B cell (primary cell): ENCODE measurements around the gene SNX11. TPM values are rescaled to one million over a fixed set of nuclear protein-coding genes. Genes with fewer than 3 reads are reported as not detected.

Experiments used
- ATAC-seq: fragments of 200-7000 bp; cut with Tn5 transposase; one replicate; pipeline ENCODE4 v1.10.0; 2021; ENCODE audit warnings: low read depth, mild to moderate bottlenecking, moderate number of reproducible peaks, moderate library complexity
- CTCF ChIA-PET: fragments of 350-600 bp; sonication (Branson Sonifier 250); formaldehyde crosslinking; loops from one replicate; lab custom pipeline; 2021; ENCODE audit warnings: antibody characterized with exemption, inconsistent platforms; lab: Charles Lee
- POLR2A ChIA-PET: fragments of 350-600 bp; sonication (Branson Sonifier 250); formaldehyde crosslinking; loops from one replicate; lab custom pipeline; 2021; ENCODE audit warnings: antibody characterized with exemption; lab: Charles Lee
- DNase-seq: peaks from one replicate; pipeline ENCODE4 v3.0.0; 2013
- H2AFZ ChIP-seq: 2 replicates; pipeline ENCODE4 v1.6.1; 2012; ENCODE audit warnings: mild to moderate bottlenecking, low read depth, low read length; ENCODE audit not compliant: insufficient read depth, poor library complexity, severe bottlenecking
- H3K27ac ChIP-seq, 2 donors: 1 replicate in 1 of 2; 2 replicates in 1 of 2; pipeline ENCODE4 v1.5.1; 2012 to 2013; ENCODE audit warnings: low read length in 2 of 2, mild to moderate bottlenecking in 2 of 2, moderate library complexity in 1 of 2
- H3K27me3 ChIP-seq, 4 experiments: fragments of 200-600 bp in 1 of 4; sonication (generic) in 1 of 4; replicated peaks in 1 of 4; 1 replicate in 2 of 4; 2 replicates in 2 of 4; pipeline versions ENCODE4 v1.6.1 to v1.7.0; 2013 to 2016; ENCODE audit warnings: low read length in 3 of 4, mild to moderate bottlenecking in 2 of 4, mixed read lengths in 1 of 4, moderate library complexity in 1 of 4; ENCODE audit not compliant: insufficient read depth in 4 of 4, control insufficient read depth in 3 of 4; ENCODE audit errors: control extremely low read depth in 1 of 4
- H3K36me3 ChIP-seq, 2 experiments: replicated peaks in 1 of 2; 1 replicate in 1 of 2; 2 replicates in 1 of 2; pipeline versions ENCODE4 v1.6.1 to v1.7.1; 2013; ENCODE audit warnings: low read length in 1 of 2; ENCODE audit not compliant: insufficient read depth in 2 of 2, control insufficient read depth in 1 of 2; ENCODE audit errors: control extremely low read depth in 1 of 2, extremely low read depth in 1 of 2
- H3K4me1 ChIP-seq, 2 donors: fragments of 200-600 bp in 1 of 2; sonication (generic) in 1 of 2; 1 replicate in 1 of 2; 2 replicates in 1 of 2; pipeline versions ENCODE4 v1.5.1 to v1.6.1; 2013 to 2017; ENCODE audit warnings: low read length in 2 of 2; ENCODE audit not compliant: control insufficient read depth in 2 of 2, insufficient read depth in 2 of 2
- H3K4me2 ChIP-seq: replicated peaks from 2 replicates; pipeline ENCODE3; 2012; ENCODE audit warnings: mild to moderate bottlenecking, low read depth, low read length; ENCODE audit not compliant: poor library complexity, severe bottlenecking
- H3K4me3 ChIP-seq, 5 experiments: fragments of 200-600 bp in 1 of 5; sonication (generic) in 1 of 5; 1 replicate in 3 of 5; 2 replicates in 2 of 5; pipeline versions ENCODE4 v1.5.1 to v1.7.0; 2011 to 2016; ENCODE audit warnings: low read length in 4 of 5, mild to moderate bottlenecking in 4 of 5, low read depth in 2 of 5, control low read depth in 1 of 5, moderate library complexity in 1 of 5; ENCODE audit not compliant: insufficient read depth in 1 of 5; ENCODE audit errors: control extremely low read depth in 1 of 5, extremely low read depth in 1 of 5
- H3K79me2 ChIP-seq: fragments of 200-600 bp; sonication (generic); one replicate; pipeline ENCODE4 v1.6.0; 2016; ENCODE audit warnings: low read length; ENCODE audit not compliant: control insufficient read depth, insufficient read depth
- H3K9ac ChIP-seq: fragments of 200-600 bp; sonication (generic); 2 replicates; pipeline ENCODE4 v1.6.1; 2017; ENCODE audit warnings: mild to moderate bottlenecking, low read length, moderate library complexity
- H3K9me3 ChIP-seq, 3 donors: one replicate each; pipeline versions ENCODE4 v1.6.1 to v1.7.1; 2013; ENCODE audit warnings: low read length in 2 of 3; ENCODE audit not compliant: control insufficient read depth in 2 of 3, insufficient read depth in 1 of 3; ENCODE audit errors: control extremely low read depth in 1 of 3
- H4K20me1 ChIP-seq: 2 replicates; pipeline ENCODE4 v1.6.0; 2012; ENCODE audit warnings: mild to moderate bottlenecking, low read length; ENCODE audit not compliant: insufficient read depth, control insufficient read depth, poor library complexity, severe bottlenecking
- H3K27ac Mint-ChIP-seq: one replicate; pipeline ENCODE4 v1.8.0; 2021; ENCODE audit warnings: mixed read lengths
- H3K27me3 Mint-ChIP-seq: one replicate; pipeline ENCODE4 v1.8.0; 2021; ENCODE audit warnings: mixed read lengths
- H3K4me1 Mint-ChIP-seq: one replicate; pipeline ENCODE4 v1.8.0; 2021; ENCODE audit warnings: mixed read lengths
- H3K4me3 Mint-ChIP-seq: one replicate; pipeline ENCODE4 v1.8.0; 2021; ENCODE audit warnings: mixed read lengths
- H3K9me3 Mint-ChIP-seq: one replicate; pipeline ENCODE4 v1.8.0; 2022; ENCODE audit warnings: mixed read lengths; ENCODE audit not compliant: insufficient read depth
- EZH2 ChIP-seq: IDR thresholded peaks from 2 replicates; pipeline ENCODE4 v1.6.1; 2012; ENCODE audit warnings: borderline replicate concordance, low read depth, mild to moderate bottlenecking, moderate library complexity, low read length; ENCODE audit not compliant: insufficient read depth, poor library complexity, severe bottlenecking
- WGBS: methylation state at CpG from one replicate; pipeline ENCODE4 v1.1.5; 2013; ENCODE audit warnings: missing lambda C conversion rate; ENCODE audit not compliant: insufficient coverage; 5-methylcytosine and 5-hydroxymethylcytosine counted together
- intact Hi-C: fragments of 100-400 bp; cut with micrococcal nuclease; formaldehyde crosslinking; loops from one replicate; pipeline ENCODE4 v1.10.0; 2022
- polyA plus RNA-seq: library from polyadenylated mRNA; depleted of rRNA; stranded (reverse); fragments of >200 nt; gene quantifications from 2 replicates; pipeline ENCODE4 v1.2.3, GENCODE V29; 2012
- total RNA-seq, 2 donors: library from RNA; stranded (reverse); fragments of 120-200 nt in 1 of 2; gene quantifications; 1 replicate in 1 of 2; 2 replicates in 1 of 2; pipeline versions ENCODE4 v1.2.3 to v1.2.4, GENCODE V29; 2013 to 2022
- TF ChIP-seq, protein P1 (sequence below): fragments of 200-600 bp; IDR thresholded peaks from one replicate; pipeline ENCODE4 v1.8.0; 2022; ENCODE audit warnings: antibody characterized with exemption, mild to moderate bottlenecking

The SNX11 gene
- total and polyA plus RNA-seq, 2 donors (not counting 1 experiment from before 2014, with no cell fraction given), result 25.6 to 42.0 TPM

DNA sequence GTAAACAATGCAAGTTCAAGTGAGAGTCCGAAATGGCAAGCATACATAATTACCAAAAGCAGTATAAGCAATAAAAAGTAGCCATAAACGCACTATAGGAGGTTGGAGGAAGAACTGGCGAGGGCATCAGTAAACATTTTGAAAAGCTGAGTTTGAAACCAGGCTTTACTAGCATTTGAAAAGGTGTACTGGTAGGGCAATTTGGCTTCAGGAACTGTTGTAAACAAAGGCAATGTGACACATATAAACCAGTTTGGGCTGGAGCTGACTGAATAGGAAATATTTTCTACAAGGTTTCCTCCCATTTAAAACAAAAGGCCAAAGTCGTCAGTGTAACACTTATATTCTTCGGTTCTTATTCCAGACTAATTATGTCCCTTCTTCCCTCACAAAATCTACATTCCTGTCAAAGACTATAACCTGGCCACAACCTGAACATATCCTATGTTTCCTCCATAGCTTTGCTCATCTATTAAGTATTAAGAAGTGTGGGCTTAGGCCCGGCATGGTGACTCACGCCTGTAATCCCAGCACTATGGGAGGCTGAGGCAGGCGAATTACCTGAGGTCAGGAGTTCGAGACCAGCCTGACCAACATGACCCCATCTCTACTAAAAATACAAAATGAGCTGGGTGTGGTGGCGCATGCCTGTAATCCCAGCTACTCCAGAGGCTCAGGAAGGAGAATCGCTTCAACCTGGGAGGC, 14.1 kb upstream of the SNX11 start:
- WGBS, result 96% methylated on average over 4 of the region's 11 CpGs
- H3K9ac ChIP-seq, result no peak overlapping the region
- Mint-ChIP-seq H3K27ac (no peak overlapping the region), H3K4me1 (peaks cover 13% of the 10 kb centered on the region), H3K27me3 (no peaks in the 10 kb centered on the region), H3K9me3 (no peaks in the 10 kb centered on the region), H3K4me3 (no peak overlapping the region)
- H3K27me3 ChIP-seq, result no peaks in the 10 kb centered on the region
- peaks cover 0 to 4% of the 10 kb centered on the region in 2 donors for H3K4me1 ChIP-seq
- H4K20me1 ChIP-seq, result peaks cover 34% of the 10 kb centered on the region
- ChIA-PET CTCF (interaction anchor here (1.1 to 3.1 kb wide), 4 partner anchors 19 to 500 kb away, joined by 3 to 10 read pairs (median 4); partner anchors contain the start of gene HOXB5), POLR2A (no interaction called here)
- H3K4me3 ChIP-seq, result no peak overlapping the region
- peaks cover 0 to 15% of the 10 kb centered on the region in 2 experiments for H3K36me3 ChIP-seq
- no peak overlapping the region for H2AFZ ChIP-seq
- H3K4me2 ChIP-seq, result no peak overlapping the region
- DNase-seq, result no peak
- H3K27ac ChIP-seq, result no peak overlapping the region
- TF ChIP-seq EZH2, result no peak
- TF ChIP-seq, protein P1, sequence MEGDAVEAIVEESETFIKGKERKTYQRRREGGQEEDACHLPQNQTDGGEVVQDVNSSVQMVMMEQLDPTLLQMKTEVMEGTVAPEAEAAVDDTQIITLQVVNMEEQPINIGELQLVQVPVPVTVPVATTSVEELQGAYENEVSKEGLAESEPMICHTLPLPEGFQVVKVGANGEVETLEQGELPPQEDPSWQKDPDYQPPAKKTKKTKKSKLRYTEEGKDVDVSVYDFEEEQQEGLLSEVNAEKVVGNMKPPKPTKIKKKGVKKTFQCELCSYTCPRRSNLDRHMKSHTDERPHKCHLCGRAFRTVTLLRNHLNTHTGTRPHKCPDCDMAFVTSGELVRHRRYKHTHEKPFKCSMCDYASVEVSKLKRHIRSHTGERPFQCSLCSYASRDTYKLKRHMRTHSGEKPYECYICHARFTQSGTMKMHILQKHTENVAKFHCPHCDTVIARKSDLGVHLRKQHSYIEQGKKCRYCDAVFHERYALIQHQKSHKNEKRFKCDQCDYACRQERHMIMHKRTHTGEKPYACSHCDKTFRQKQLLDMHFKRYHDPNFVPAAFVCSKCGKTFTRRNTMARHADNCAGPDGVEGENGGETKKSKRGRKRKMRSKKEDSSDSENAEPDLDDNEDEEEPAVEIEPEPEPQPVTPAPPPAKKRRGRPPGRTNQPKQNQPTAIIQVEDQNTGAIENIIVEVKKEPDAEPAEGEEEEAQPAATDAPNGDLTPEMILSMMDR, result no peak
- H3K9me3 ChIP-seq, result no peaks in the 10 kb centered on the region
- no peak for ATAC-seq
- peaks cover 88% of the 10 kb centered on the region for H3K79me2 ChIP-seq
- intact Hi-C loops, result no loop called here

DNA sequence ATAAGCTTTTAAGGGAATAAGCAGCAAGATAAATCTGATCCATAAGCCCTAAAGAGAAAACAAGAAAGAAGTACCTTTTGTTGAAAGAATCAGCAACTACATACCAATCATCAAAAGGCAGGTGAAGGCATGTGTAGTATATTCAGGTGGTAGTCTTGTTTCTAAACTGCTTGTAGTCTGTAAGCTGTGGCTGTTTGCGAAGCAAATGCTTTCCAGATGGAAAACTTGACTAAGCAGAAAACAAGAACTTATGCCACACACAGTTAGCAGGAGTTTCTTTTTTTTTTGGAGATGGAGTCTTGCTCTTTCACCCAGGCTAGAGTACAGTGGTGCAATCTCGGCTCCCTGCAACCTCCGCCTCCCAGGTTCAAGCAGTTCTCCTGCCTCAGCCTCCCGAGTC, 12.0 kb upstream of the SNX11 start:
- Histone ChIP-seq H4K20me1 (peaks cover 29% of the 10 kb centered on the region), H3K9me3 (no peaks in the 10 kb centered on the region), H3K79me2 (peaks cover 100% of the 10 kb centered on the region), H3K4me2 (no peak overlapping the region), H3K4me1 (peaks cover 6 to 10% of the 10 kb centered on the region in 2 donors), H3K36me3 (peaks cover 0 to 15% of the 10 kb centered on the region in 2 experiments), H2AFZ (no peak overlapping the region), H3K4me3 (no peak overlapping the region), H3K27me3 (no peaks in the 10 kb centered on the region), H3K9ac (no peak overlapping the region), H3K27ac (no peak overlapping the region)
- WGBS, result 93% methylated on average over 3 of the region's 4 CpGs
- intact Hi-C loops, result no loop called here
- Mint-ChIP-seq H3K27ac (no peak overlapping the region), H3K27me3 (no peaks in the 10 kb centered on the region), H3K4me3 (no peak overlapping the region), H3K4me1 (peaks cover 18% of the 10 kb centered on the region), H3K9me3 (no peaks in the 10 kb centered on the region)
- DNase-seq, result no peak
- no peak for ATAC-seq
- ChIA-PET POLR2A (no interaction called here), CTCF (interaction anchor here (0.8 to 4.3 kb wide), 7 partner anchors 13 to 36 kb away, joined by 3 to 24 read pairs (median 3); partner anchors contain the start of gene SNX11)
- no peak for TF ChIP-seq EZH2
- TF ChIP-seq, protein P1, result no peak
